Effector CD8-positive, alpha-beta T cell (primary cell): ENCODE data around the gene NOD1.
"Not testable (repeated sequence)": the region's sequence is repeated elsewhere in the genome, so short reads cannot be mapped to it uniquely, and the experiment has no call there.

Source experiments
- DNase-seq: peaks from one replicate; lab custom pipeline; 2025; lab: John Stamatoyannopoulos, UW
- total RNA-seq, 4 experiments: gene quantifications; one replicate each; lab custom pipeline; 2026; lab: John Stamatoyannopoulos, UW

The NOD1 gene, protein sequence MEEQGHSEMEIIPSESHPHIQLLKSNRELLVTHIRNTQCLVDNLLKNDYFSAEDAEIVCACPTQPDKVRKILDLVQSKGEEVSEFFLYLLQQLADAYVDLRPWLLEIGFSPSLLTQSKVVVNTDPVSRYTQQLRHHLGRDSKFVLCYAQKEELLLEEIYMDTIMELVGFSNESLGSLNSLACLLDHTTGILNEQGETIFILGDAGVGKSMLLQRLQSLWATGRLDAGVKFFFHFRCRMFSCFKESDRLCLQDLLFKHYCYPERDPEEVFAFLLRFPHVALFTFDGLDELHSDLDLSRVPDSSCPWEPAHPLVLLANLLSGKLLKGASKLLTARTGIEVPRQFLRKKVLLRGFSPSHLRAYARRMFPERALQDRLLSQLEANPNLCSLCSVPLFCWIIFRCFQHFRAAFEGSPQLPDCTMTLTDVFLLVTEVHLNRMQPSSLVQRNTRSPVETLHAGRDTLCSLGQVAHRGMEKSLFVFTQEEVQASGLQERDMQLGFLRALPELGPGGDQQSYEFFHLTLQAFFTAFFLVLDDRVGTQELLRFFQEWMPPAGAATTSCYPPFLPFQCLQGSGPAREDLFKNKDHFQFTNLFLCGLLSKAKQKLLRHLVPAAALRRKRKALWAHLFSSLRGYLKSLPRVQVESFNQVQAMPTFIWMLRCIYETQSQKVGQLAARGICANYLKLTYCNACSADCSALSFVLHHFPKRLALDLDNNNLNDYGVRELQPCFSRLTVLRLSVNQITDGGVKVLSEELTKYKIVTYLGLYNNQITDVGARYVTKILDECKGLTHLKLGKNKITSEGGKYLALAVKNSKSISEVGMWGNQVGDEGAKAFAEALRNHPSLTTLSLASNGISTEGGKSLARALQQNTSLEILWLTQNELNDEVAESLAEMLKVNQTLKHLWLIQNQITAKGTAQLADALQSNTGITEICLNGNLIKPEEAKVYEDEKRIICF
- total RNA-seq = 31.6 to 47.5 (median 37.8) reads per million in 4 experiments

- DNase-seq = peak; percentile 33
Measured at GRCh38 chr7:30478349-30479201, at the start of gene NOD1. Gene NOD1 (minus strand): TSS chr7:30478784. CDS start chr7:30456921, 21,863 bp downstream.

- DNase-seq = not testable (repeated sequence)
Measured at GRCh38 chr7:30527297-30527696, 48.7 kb upstream of the NOD1 start.

DNA sequence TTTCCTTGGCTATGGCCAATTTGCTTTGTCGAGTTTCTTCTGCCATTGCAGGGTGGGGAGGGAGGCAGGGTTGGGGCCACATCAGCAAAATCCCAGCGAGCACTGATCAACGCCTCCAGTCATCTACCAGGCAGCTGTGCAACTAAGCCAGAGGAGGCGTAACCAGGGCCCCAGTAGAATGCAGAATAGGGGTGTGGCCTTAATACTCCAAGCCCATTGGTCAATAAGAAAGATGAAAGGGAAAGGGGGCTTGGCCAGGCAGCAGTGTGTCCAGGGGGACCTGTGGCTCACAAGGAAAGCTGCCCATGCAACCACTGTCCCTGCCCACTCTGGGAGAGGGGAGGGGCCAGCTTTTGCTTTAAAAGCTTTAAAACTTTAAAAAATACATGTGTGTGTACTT lies 47.6 kb upstream of the NOD1 start:
- no peak for DNase-seq

- no peak for DNase-seq
Measured at GRCh38 chr7:30525429-30525828, 46.8 kb upstream of the NOD1 start.

DNA sequence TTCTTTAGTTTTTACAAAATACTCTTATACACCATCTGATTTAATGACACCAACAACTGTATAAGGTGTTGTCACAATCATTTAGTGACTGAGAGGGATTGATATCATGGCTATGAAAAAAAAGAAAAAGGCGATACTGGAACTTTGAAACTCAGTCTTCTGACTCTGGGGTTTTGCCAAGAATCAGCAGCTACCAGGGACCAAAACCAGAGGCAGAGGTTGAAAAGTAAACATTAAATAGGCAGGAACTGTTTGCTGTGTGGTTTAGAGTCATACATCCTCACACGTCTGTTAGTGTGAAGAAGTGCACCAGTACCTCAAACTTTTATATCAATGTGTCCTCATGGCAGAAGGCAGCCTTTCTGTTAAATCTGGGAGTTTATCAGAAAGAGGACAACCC lies 46.0 kb upstream of the NOD1 start:
- DNase-seq = no peak

GRCh38 chr7:30523466-30523865 lies 44.9 kb upstream of the NOD1 start:
- DNase-seq = no peak

DNA sequence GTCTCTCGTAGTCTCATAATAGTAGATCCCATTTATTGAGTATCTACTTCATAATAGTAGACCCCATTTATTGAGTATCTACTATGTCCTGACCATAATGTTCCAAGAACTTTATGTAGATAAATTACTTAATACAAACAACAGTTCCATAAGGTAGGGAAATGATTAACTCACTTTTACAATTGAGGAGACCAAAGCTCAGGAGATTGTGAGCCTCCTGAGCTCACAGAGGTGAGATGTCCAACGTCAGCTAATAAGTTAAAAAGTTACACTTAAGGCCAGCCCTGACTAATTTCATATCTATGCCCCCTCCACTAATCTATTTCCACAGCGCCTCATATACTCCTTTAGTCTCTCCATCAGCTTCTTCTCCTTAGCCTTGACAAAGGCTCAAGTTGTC lies 43.6 kb upstream of the NOD1 start:
- DNase-seq = no peak

GRCh38 chr7:30521532-30521931 lies 42.9 kb upstream of the NOD1 start:
- no peak for DNase-seq

DNA sequence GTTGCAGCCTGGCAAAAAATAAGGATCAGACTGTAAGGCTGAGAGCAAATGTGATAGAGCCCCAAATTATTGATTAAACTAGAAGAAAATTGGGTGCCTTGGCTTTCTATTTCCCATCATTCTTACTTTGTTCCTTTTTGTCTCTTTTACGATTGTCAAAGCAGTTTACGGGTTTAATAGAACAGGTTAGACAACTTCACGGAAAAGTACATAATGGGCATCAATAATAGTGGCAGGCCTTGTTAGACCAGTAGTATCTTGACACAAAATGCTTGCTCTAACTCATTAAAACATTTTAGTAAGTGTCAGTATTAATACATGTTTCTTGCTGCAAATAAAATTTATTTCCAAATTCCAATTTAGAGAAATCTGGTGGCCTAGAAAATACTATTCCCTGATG lies 40.5 kb upstream of the NOD1 start:
- no peak for DNase-seq

DNA sequence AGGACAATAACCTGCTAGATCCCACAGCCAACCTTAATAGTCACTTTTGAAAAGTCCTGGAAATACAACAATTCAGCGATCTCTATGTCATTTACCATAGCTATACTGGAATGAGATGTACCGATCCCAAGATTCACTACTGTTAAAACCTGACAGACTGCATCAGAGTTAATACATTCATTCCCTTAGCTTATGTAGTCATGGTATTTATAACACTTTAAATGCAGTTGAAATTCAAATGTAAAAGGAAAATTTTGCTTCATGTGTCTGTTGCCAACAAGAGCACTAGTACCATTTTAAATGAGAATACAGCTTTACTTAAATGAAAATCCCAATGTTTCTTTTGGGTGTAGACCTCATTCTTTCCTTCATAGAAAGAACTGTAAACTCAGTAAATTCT lies 37.2 kb upstream of the NOD1 start:
- no peak for DNase-seq

DNA sequence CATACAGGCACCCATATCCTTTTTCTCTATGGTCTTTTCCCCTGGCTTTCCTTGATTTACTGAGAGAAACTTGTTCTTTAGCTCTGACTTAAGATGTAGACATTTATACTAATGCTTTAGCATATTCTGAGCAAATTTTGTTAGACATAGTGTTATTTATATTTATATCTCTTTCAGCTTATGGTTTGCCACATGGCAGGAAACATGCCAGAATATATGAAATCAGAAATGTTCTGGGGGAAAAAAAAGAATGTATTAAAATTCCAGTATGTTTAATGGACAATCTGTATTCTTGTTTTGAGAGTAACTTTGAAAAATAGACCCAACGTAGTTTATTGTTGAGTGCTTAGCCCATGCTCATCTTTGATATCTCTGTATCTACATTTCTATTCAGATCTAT lies 36.2 kb upstream of the NOD1 start:
- no peak for DNase-seq

DNA sequence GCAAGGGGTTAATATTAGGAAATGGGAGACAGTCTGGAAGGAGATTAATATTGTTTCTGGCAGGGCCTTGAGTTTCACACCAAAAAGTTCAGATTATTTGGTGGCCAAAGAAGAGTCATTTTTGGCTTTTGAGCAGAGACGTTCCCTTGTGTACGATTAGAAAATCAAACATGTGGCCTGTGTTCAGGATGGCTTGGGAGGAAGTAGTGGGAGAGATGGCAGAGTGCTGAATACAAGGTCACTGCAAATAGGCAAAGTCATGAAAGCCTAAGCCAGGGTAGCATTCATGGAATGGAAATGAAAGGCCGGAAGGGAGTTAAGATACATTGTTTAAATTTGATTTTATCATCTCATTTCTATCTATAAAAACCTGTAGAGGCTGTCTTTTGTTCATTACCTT lies 35.6 kb upstream of the NOD1 start:
- no peak for DNase-seq

- DNase-seq = no peak
Measured at GRCh38 chr7:30513762-30514161, 35.2 kb upstream of the NOD1 start.

DNA sequence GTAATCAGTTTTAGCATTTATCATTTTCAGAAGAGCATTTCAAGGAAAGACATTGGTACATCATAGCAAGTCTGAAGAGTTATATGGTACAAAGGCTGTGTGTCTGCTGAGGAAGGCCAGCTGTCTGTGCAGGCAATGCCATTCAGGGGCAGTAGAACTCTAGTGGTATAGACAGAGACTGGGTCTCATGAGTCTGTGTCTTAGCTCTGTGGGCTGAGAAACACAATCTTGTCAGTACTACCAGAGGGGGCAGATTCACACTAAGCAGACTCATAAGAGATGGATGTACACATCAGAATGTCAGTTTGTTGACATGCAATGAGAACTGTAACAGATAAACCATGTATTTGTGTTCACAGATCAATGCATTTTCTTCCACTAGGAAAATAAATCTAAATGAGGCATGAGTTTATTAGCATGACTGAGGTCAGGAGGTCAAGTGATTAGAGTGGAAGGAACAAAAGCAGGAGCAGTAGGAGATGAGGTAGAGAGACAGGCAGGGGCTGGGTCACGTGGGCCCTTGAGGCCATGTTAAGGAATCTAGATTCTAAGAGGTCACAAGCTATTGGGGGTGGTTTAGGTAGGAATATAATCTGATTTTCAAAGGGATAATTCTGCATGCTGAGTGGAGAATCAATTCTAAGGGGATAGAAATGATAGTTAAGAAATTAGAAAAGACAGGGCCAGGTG lies 33.5 kb upstream of the NOD1 start:
- no peak for DNase-seq

- DNase-seq = no peak
Measured at GRCh38 chr7:30511494-30511893, 32.9 kb upstream of the NOD1 start.

DNA sequence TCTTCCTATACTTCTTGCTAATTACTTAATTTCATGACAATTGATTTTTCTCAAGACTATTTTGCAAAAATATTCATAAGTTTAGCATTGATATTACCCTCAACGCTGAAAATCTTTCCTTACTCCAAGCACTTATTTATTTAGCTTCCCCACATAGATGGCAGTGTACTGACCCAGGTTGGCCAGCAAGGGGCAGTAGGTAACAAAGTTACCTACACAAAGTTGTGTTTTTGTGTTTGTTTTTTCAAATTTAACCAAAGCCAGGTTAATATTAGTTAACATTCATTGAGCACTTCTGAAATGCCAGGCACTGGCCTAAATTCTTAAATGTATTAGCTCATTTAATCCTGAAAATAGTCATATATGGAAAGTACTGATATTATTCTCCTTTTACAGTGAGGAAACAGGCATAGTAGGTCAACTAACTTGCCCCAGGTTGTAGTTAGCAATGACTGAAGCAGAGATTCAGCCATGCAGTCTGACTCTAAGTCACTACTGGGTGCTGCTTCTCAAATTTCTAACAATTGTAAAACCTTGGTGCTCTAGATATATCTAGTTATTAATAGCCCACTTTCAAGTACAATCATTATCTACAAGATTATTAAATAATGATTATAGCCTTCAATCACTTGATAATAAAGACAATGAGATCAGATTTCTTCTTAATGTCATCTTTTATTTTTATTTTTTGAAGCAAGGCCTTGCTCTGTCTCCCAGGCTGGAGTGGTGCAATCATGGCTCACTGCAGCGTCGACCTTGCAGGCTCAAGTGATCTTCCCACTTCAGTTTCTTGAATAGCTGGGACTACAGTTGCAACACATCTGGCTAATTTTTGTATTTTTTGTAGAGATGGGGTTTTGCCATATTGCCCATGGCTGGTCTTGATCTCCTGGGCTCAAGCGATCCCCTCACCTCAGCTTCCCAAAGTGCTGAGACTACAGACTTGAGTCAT lies 31.8 kb upstream of the NOD1 start:
- DNase-seq = no peak

- DNase-seq = not testable (repeated sequence)
Measured at GRCh38 chr7:30509171-30509857, 30.7 kb upstream of the NOD1 start.

DNA sequence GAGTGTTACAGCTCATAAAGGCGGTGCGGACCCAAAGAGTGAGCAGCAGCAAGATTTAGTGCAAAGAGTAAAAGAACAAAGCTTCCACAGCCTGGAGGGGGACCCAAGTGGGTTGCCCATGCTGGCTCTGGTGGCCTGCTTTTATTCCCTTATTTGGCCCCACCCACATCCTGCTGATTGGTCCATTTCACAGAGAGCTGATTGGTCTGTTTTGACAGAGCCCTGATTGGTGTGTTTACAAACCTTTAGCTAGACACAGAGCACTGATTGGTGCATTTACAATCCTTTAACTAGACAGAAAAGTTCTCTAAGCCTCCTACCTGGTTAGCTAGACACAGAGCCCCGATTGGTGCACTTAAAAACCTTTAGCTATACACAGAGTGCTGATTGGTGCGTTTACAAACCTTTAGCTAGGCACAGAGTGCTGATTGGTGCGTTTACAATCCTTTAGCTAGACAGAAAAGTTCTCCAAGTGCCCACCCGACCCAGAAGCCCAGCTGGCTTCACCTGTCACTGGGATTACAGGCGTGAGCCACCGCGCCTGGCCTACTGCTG lies 28.8 kb upstream of the NOD1 start:
- not testable (repeated sequence) for DNase-seq

DNA sequence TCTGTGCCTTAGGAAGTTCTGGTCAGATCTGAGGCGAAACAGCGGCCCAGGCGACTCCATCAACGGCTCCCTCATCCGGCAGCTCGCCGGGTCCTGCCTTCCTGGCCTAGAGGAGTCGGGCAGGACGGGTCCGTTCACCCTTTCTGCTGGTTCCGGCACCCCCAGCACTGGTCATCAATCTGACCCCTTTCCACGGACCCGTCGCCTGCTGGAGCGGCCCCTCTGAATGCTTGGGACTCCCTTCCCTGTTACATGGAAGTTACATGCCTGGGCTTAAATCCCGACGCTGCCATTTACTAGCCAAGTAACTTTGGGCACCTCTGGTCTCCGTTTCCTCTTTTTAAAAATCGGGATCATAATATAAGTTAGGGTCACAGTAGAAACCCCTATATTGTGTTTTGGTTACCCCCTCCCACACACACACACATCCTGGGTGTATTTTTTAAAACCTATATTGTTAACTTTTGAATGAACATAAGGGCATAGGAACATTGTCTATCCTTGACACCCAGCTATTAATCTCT lies 26.7 kb upstream of the NOD1 start:
- no peak for DNase-seq
